Stimulated activated CD8-positive, alpha-beta memory T cell treated with anti-CD3 and anti-CD28 coated beads, Interleukin-12 subunit alpha, Interleukin-12 subunit beta, amount 100 ng/mL, for 4 hours (primary cell): Measurements from ENCODE around the gene CUTA.

Experiments used
- DNase-seq: peaks from one replicate; pipeline ENCODE4 v3.0.0-alpha.2; 2020; ENCODE audit warnings: low read depth

CUTA gene

GRCh38 chr6:33417903-33418689 is at the start of gene CUTA:
Gene CUTA, minus strand, starts transcription at chr6:33418107. Its CDS starts 107 bp downstream, at chr6:33418000.
- peak; percentile 98 for DNase-seq

GRCh38 chr6:33467091-33467490 is 49.2 kb upstream of the CUTA start:
- no peak for DNase-seq

GRCh38 chr6:33466075-33466735 is 48.3 kb upstream of the CUTA start:
- DNase-seq: no peak

- no peak for DNase-seq
Measured at GRCh38 chr6:33459226-33459625, 41.3 kb upstream of the CUTA start.

GRCh38 chr6:33458676-33459075 is 40.8 kb upstream of the CUTA start:
- DNase-seq: no peak

- DNase-seq: no peak
Measured at GRCh38 chr6:33456156-33456555, 38.2 kb upstream of the CUTA start.

- no peak for DNase-seq
Measured at GRCh38 chr6:33455051-33455450, 37.1 kb upstream of the CUTA start.

GRCh38 chr6:33454009-33454946 is 36.4 kb upstream of the CUTA start, which contains the start of gene ZBTB9:
Gene ZBTB9, plus strand, starts transcription at chr6:33454576. Its CDS starts 525 bp downstream, at chr6:33455101.
- DNase-seq: peak; percentile 88

- no peak for DNase-seq
Measured at GRCh38 chr6:33453393-33454008, 35.6 kb upstream of the CUTA start.

- no peak for DNase-seq
Measured at GRCh38 chr6:33452496-33452895, 34.6 kb upstream of the CUTA start.

- no peak for DNase-seq
Measured at GRCh38 chr6:33451606-33452005, 33.7 kb upstream of the CUTA start.

GRCh38 chr6:33450434-33450833 is 32.5 kb upstream of the CUTA start:
- DNase-seq: no peak

- DNase-seq: no peak
Measured at GRCh38 chr6:33446356-33446755, 28.4 kb upstream of the CUTA start.

GRCh38 chr6:33445119-33445603 is 27.3 kb upstream of the CUTA start:
- DNase-seq: no peak

GRCh38 chr6:33443619-33444504 is 26.0 kb upstream of the CUTA start:
- no peak for DNase-seq

GRCh38 chr6:33443025-33443424 is 25.1 kb upstream of the CUTA start:
- no peak for DNase-seq

- DNase-seq: no peak
Measured at GRCh38 chr6:33442283-33442682, 24.4 kb upstream of the CUTA start.

- no peak for DNase-seq
Measured at GRCh38 chr6:33441457-33441856, 23.6 kb upstream of the CUTA start.

- no peak for DNase-seq
Measured at GRCh38 chr6:33440649-33441309, 22.9 kb upstream of the CUTA start.
